Measurements from ENCODE around the gene C4orf33.

GRCh38 chr4:129164243-129164642 is 68.3 kb downstream of the C4orf33 start:
- TF ChIP-seq CTCF (conservative IDR thresholded peaks at IDR 0.05): no peak
- TF ChIP-seq EZH2 (IDR thresholded peaks at IDR 0.05; ENCODE audit: low read depth): no peak

All from PC-9 (cell line).